A172 (cell line): Measurements from ENCODE around the gene UFD1. TPM values are rescaled to one million over a fixed set of nuclear protein-coding genes. Genes with fewer than 3 reads are reported as not detected.

Experiments used
- DNase-seq: peaks from one replicate; pipeline ENCODE4 v3.0.0-alpha.2; 2015; ENCODE audit warnings: low spot score
- total RNA-seq: library from RNA; depleted of rRNA; stranded (reverse); fragments of >200 nt; shearing (Covaris generic); gene quantifications from 2 replicates; pipeline ENCODE4 v1.2.3, GENCODE V29; 2014

Gene UFD1
- total RNA-seq, 1 experiment from 2014 or later: 73.0 TPM

GRCh38 chr22:19516378-19517170, 37.6 kb upstream of the UFD1 start:
- no peak for DNase-seq

- no peak for DNase-seq
These were observed 36.8 kb upstream of the UFD1 start for GRCh38 chr22:19515654-19516377.

GRCh38 chr22:19514831-19515565, 36.0 kb upstream of the UFD1 start:
- DNase-seq: no peak

GRCh38 chr22:19513823-19514222, 34.8 kb upstream of the UFD1 start:
- DNase-seq: no peak

GRCh38 chr22:19510919-19511341, 31.9 kb upstream of the UFD1 start:
- no peak for DNase-seq

GRCh38 chr22:19509923-19510322, 30.9 kb upstream of the UFD1 start:
- no peak for DNase-seq

- no peak for DNase-seq
These were observed 30.2 kb upstream of the UFD1 start for GRCh38 chr22:19509191-19509590.

GRCh38 chr22:19508024-19508776, 29.2 kb upstream of the UFD1 start:
- DNase-seq: no peak

- DNase-seq: no peak
These were observed 28.5 kb upstream of the UFD1 start for GRCh38 chr22:19507534-19507861.

- DNase-seq: no peak
These were observed 27.2 kb upstream of the UFD1 start for GRCh38 chr22:19506212-19506611.

- DNase-seq: no peak
These were observed 26.7 kb upstream of the UFD1 start for GRCh38 chr22:19505735-19506126.

- DNase-seq: no peak
These were observed 26.1 kb upstream of the UFD1 start for GRCh38 chr22:19504900-19505734.

GRCh38 chr22:19503869-19504268, 24.9 kb upstream of the UFD1 start:
- DNase-seq: no peak

GRCh38 chr22:19503367-19503766, 24.4 kb upstream of the UFD1 start:
- no peak for DNase-seq

- DNase-seq: no peak
These were observed 23.0 kb upstream of the UFD1 start for GRCh38 chr22:19501897-19502447.

GRCh38 chr22:19499880-19500242, 20.9 kb upstream of the UFD1 start:
- DNase-seq: no peak

GRCh38 chr22:19499236-19499879, 20.4 kb upstream of the UFD1 start:
- DNase-seq: no peak

GRCh38 chr22:19498866-19499190, 19.8 kb upstream of the UFD1 start:
- DNase-seq: no peak

GRCh38 chr22:19498154-19498865, 19.3 kb upstream of the UFD1 start:
- no peak for DNase-seq

- DNase-seq: no peak
These were observed 18.3 kb upstream of the UFD1 start for GRCh38 chr22:19497245-19497644.
